CD4-positive, CD25-positive, alpha-beta regulatory T cell (primary cell): ENCODE measurements around the gene RIMBP2. TPM values are rescaled to one million over a fixed set of nuclear protein-coding genes. Genes with fewer than 3 reads are reported as not detected.

Experiments used
- ATAC-seq, 2 donors: fragments of 150-1000 bp; cut with Tn5 transposase; one replicate each; pipeline ENCODE4 v1.10.0; 2021; ENCODE audit warnings: low read depth in 2 of 2, moderate number of reproducible peaks in 2 of 2, moderate library complexity in 1 of 2
- DNase-seq, 3 donors: peaks; one replicate each; pipeline versions ENCODE4 v3.0.0 to v3.0.0-alpha.2; 2012 to 2022; ENCODE audit warnings: mixed read lengths in 1 of 3
- H3K27ac ChIP-seq: one replicate; pipeline ENCODE4 v1.7.0; 2013; ENCODE audit warnings: mild to moderate bottlenecking, low read length; ENCODE audit not compliant: insufficient read depth, poor library complexity, severe bottlenecking
- H3K27me3 ChIP-seq: one replicate; pipeline ENCODE4 v1.7.0; 2013; ENCODE audit warnings: low read length; ENCODE audit not compliant: control insufficient read depth, insufficient read depth
- H3K36me3 ChIP-seq: one replicate; pipeline ENCODE4 v1.7.0; 2013; ENCODE audit warnings: mild to moderate bottlenecking, low read length, moderate library complexity; ENCODE audit not compliant: control insufficient read depth, insufficient read depth
- H3K4me1 ChIP-seq: 2 replicates; pipeline ENCODE4 v1.7.0; 2013; ENCODE audit warnings: mild to moderate bottlenecking, low read length; ENCODE audit not compliant: insufficient read depth, control insufficient read depth, poor library complexity, severe bottlenecking
- H3K4me3 ChIP-seq: one replicate; pipeline ENCODE4 v1.7.0; 2013; ENCODE audit warnings: low read depth, mild to moderate bottlenecking, low read length, moderate library complexity
- H3K9me3 ChIP-seq, 2 experiments: 1 replicate in 1 of 2; 2 replicates in 1 of 2; pipeline ENCODE4 v1.7.0; 2013; ENCODE audit warnings: low read length in 2 of 2, mild to moderate bottlenecking in 1 of 2, moderate library complexity in 1 of 2; ENCODE audit not compliant: control insufficient read depth in 2 of 2
- H3K27ac Mint-ChIP-seq, 3 donors: one replicate each; pipeline ENCODE4 v1.8.0; 2020 to 2022; ENCODE audit warnings: mild to moderate bottlenecking in 3 of 3, mixed read lengths in 3 of 3, moderate library complexity in 2 of 3
- H3K27me3 Mint-ChIP-seq: one replicate; pipeline ENCODE4 v1.8.0; 2022; ENCODE audit warnings: mild to moderate bottlenecking, mixed read lengths
- H3K36me3 Mint-ChIP-seq: one replicate; pipeline ENCODE4 v1.8.0; 2020; ENCODE audit warnings: mixed read lengths
- H3K4me1 Mint-ChIP-seq, 4 donors: one replicate each; pipeline ENCODE4 v1.8.0; 2020 to 2022; ENCODE audit warnings: mixed read lengths in 4 of 4, mild to moderate bottlenecking in 1 of 4
- H3K4me3 Mint-ChIP-seq, 4 donors: one replicate each; pipeline ENCODE4 v1.8.0; 2020 to 2022; ENCODE audit warnings: mild to moderate bottlenecking in 4 of 4, mixed read lengths in 4 of 4, moderate library complexity in 3 of 4
- H3K9me3 Mint-ChIP-seq, 7 donors: one replicate each; pipeline ENCODE4 v1.8.0; 2020 to 2022; ENCODE audit warnings: mixed read lengths in 7 of 7, mild to moderate bottlenecking in 3 of 7, moderate library complexity in 2 of 7
- polyA plus RNA-seq, 4 donors: library from polyadenylated mRNA; unstranded; fragments of 300-500 nt; fragmentation: Illumina TruSeq; gene quantifications; one replicate each; pipeline ENCODE4 v1.2.3, GENCODE V29; 2021
- total RNA-seq: library from RNA; stranded (reverse); gene quantifications from one replicate; pipeline ENCODE4 v1.2.3, GENCODE V29; 2022

RIMBP2 gene
- total and polyA plus RNA-seq, 5 donors from 2014 or later: not detected

DNA sequence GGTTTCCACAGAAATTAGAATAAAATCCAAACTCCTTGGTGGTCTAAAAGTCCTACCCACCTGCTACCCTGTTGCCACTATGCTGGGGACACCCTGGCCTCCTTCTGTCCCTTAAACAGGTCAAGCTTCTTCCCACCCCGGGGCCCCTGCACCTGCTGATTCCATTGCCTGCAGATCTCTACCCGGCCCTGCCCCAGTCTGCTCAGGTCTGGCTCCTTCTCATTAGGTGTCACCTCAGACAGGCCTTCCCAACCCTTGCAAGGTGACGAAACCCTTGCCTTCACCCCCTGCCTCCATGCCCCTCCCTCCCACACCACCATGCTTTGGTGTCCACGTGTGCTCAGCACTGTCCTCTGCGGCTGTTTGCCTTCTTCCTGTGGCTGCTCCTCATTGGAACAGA lies 207.8 kb downstream of the RIMBP2 start:
- H3K36me3 ChIP-seq: no peaks in the 10 kb centered on the region
- no peak overlapping the region for H3K4me3 Mint-ChIP-seq

GRCh38 chr12:130506844-130507243 lies 209.3 kb downstream of the RIMBP2 start:
- H3K27me3 Mint-ChIP-seq: no peaks in the 10 kb centered on the region
- no peak overlapping the region for H3K27ac Mint-ChIP-seq
- Histone ChIP-seq H3K4me3 (no peak overlapping the region), H3K27ac (no peak overlapping the region), H3K36me3 (no peaks in the 10 kb centered on the region), H3K27me3 (no peaks in the 10 kb centered on the region), H3K9me3 (no peaks in the 10 kb centered on the region), H3K4me1 (no peaks in the 10 kb centered on the region)
- ATAC-seq: no peak
- no peaks in the 10 kb centered on the region for H3K36me3 Mint-ChIP-seq
- no peaks in the 10 kb centered on the region for H3K4me1 Mint-ChIP-seq
- DNase-seq: no peak
- no peaks in the 10 kb centered on the region for H3K9me3 Mint-ChIP-seq
- no peak overlapping the region for H3K4me3 Mint-ChIP-seq

More for the DNA sequence above, 207.8 kb downstream of the RIMBP2 start:
- no peak for ATAC-seq
- H3K9me3 Mint-ChIP-seq: no peaks in the 10 kb centered on the region
- no peaks in the 10 kb centered on the region for H3K27me3 ChIP-seq
- no peaks in the 10 kb centered on the region for H3K4me1 ChIP-seq
- H3K9me3 ChIP-seq: no peaks in the 10 kb centered on the region
- H3K27me3 Mint-ChIP-seq: no peaks in the 10 kb centered on the region
- no peak for DNase-seq
- no peak overlapping the region for H3K4me3 ChIP-seq
- no peak overlapping the region for H3K27ac ChIP-seq
- no peaks in the 10 kb centered on the region for H3K36me3 Mint-ChIP-seq
- H3K4me1 Mint-ChIP-seq: no peaks in the 10 kb centered on the region
- H3K27ac Mint-ChIP-seq: no peak overlapping the region

- no peaks in the 10 kb centered on the region for H3K27me3 ChIP-seq
- no peak overlapping the region for H3K27ac ChIP-seq
- H3K27ac Mint-ChIP-seq: no peak overlapping the region
- H3K4me1 Mint-ChIP-seq: no peaks in the 10 kb centered on the region
- H3K4me3 ChIP-seq: no peak overlapping the region
- H3K4me1 ChIP-seq: no peaks in the 10 kb centered on the region
- H3K36me3 ChIP-seq: no peaks in the 10 kb centered on the region
- H3K36me3 Mint-ChIP-seq: no peaks in the 10 kb centered on the region
- H3K27me3 Mint-ChIP-seq: no peaks in the 10 kb centered on the region
- no peaks in the 10 kb centered on the region for H3K9me3 ChIP-seq
- no peak for ATAC-seq
- no peak for DNase-seq
- no peak overlapping the region for H3K4me3 Mint-ChIP-seq
- H3K9me3 Mint-ChIP-seq: no peaks in the 10 kb centered on the region
These were observed 211.3 kb downstream of the RIMBP2 start for GRCh38 chr12:130504840-130505175.

GRCh38 chr12:130504110-130504839 lies 211.8 kb downstream of the RIMBP2 start:
- Mint-ChIP-seq H3K27me3 (no peaks in the 10 kb centered on the region), H3K9me3 (no peaks in the 10 kb centered on the region), H3K36me3 (no peaks in the 10 kb centered on the region), H3K4me3 (no peak overlapping the region), H3K4me1 (no peaks in the 10 kb centered on the region), H3K27ac (no peak overlapping the region)
- Histone ChIP-seq H3K9me3 (no peaks in the 10 kb centered on the region), H3K27ac (no peak overlapping the region), H3K36me3 (no peaks in the 10 kb centered on the region), H3K4me1 (no peaks in the 10 kb centered on the region), H3K27me3 (no peaks in the 10 kb centered on the region), H3K4me3 (no peak overlapping the region)
- ATAC-seq (no peak), DNase-seq (no peak)

DNA sequence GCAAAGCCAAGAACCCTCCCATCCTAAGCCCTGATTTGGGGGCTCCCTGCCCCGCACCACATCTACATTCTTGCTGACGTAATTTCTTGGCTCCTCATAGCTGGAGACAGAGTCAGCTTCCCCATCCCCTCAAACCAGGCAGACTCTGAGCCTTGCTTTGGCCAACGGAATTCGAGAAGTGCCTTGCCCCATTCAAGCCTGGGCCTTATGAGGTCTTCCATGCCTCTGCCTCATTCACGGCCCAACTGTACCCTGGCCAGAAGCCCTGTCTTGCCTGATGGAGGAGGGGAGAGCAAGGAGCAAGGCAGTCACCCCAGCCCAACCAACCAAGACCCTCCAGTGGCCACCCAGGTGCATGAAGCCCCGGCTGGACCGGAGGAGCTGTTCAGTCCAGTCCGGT lies 214.3 kb downstream of the RIMBP2 start:
- Mint-ChIP-seq H3K27ac (no peak overlapping the region), H3K27me3 (no peaks in the 10 kb centered on the region), H3K36me3 (no peaks in the 10 kb centered on the region), H3K4me3 (no peak overlapping the region), H3K4me1 (no peaks in the 10 kb centered on the region), H3K9me3 (no peaks in the 10 kb centered on the region)
- Histone ChIP-seq H3K36me3 (no peaks in the 10 kb centered on the region), H3K4me1 (no peaks in the 10 kb centered on the region), H3K4me3 (no peak overlapping the region), H3K27ac (no peak overlapping the region), H3K27me3 (no peaks in the 10 kb centered on the region), H3K9me3 (no peaks in the 10 kb centered on the region)
- ATAC-seq (no peak), DNase-seq (no peak)

GRCh38 chr12:130500835-130501330 lies 215.2 kb downstream of the RIMBP2 start:
- ATAC-seq: no peak

DNA sequence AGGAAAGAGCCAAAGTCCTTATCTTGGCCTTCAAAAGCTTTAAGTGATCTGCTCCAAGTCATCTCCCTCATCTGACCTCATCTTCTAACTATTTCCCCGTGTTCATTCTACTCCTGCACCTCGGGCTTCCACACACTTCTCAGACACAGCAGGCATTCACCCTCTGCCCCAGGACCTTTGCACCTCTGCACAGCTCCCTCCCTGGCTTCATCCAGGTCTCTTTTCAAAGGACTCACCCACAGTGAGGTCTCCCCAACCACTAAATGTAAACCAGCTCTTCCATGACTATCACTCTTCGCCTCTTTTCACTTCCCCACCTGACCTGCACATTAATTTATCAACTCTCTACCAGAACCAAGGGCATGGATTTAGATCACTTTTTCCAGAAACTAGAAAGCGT lies 216.6 kb downstream of the RIMBP2 start:
- H3K9me3 Mint-ChIP-seq: no peaks in the 10 kb centered on the region
- no peak overlapping the region for H3K27ac Mint-ChIP-seq
- no peaks in the 10 kb centered on the region for H3K9me3 ChIP-seq
- no peaks in the 10 kb centered on the region for H3K4me1 Mint-ChIP-seq
- no peak overlapping the region for H3K27ac ChIP-seq
- no peaks in the 10 kb centered on the region for H3K27me3 ChIP-seq
- no peak overlapping the region for H3K4me3 Mint-ChIP-seq
- no peaks in the 10 kb centered on the region for H3K36me3 Mint-ChIP-seq
- H3K4me1 ChIP-seq: no peaks in the 10 kb centered on the region
- H3K27me3 Mint-ChIP-seq: no peaks in the 10 kb centered on the region
- H3K36me3 ChIP-seq: no peaks in the 10 kb centered on the region
- no peak for ATAC-seq
- no peak overlapping the region for H3K4me3 ChIP-seq
- no peak for DNase-seq

More at GRCh38 chr12:130500835-130501330, 215.2 kb downstream of the RIMBP2 start:
- Mint-ChIP-seq H3K27me3 (no peaks in the 10 kb centered on the region), H3K36me3 (no peaks in the 10 kb centered on the region), H3K4me1 (no peaks in the 10 kb centered on the region), H3K27ac (peak overlapping the region in 1 of 3 donors; percentile 67), H3K4me3 (no peak overlapping the region), H3K9me3 (no peaks in the 10 kb centered on the region)
- no peak overlapping the region for H3K27ac ChIP-seq
- DNase-seq: no peak
- H3K36me3 ChIP-seq: no peaks in the 10 kb centered on the region
- H3K4me3 ChIP-seq: no peak overlapping the region
- H3K27me3 ChIP-seq: no peaks in the 10 kb centered on the region
- H3K9me3 ChIP-seq: no peaks in the 10 kb centered on the region
- no peaks in the 10 kb centered on the region for H3K4me1 ChIP-seq
